NT2/D1 (cell line): ENCODE results near the gene GPR15.

Experiments
- SUZ12 ChIP-seq: IDR thresholded peaks from 2 replicates; pipeline ENCODE4 v1.6.1; 2011; ENCODE audit not compliant: insufficient read length, insufficient read depth; ENCODE audit errors: extremely low read depth
- YY1 ChIP-seq: IDR thresholded peaks from 2 replicates; pipeline ENCODE4 v1.6.1; 2011; ENCODE audit not compliant: insufficient read length, insufficient read depth
- ZNF274 ChIP-seq: IDR thresholded peaks from 2 replicates; pipeline ENCODE4 v1.6.1; 2011; ENCODE audit warnings: mild to moderate bottlenecking, low read depth, low read length

- TF ChIP-seq YY1 (no peak), ZNF274 (no peak), SUZ12 (no peak)
These were observed 30.1 kb downstream of the GPR15 start for GRCh38 chr3:98561727-98562521.
